Trophoblast cell (in vitro differentiated cells and primary cell): Measurements from ENCODE around the gene MYO1D.

ENCODE experiments used
- DNase-seq, 2 donors: peaks; one replicate each; pipeline ENCODE4 v3.0.0-alpha.2; 2016
- H2AFZ ChIP-seq: 2 replicates; pipeline ENCODE4 v1.6.1; 2013; ENCODE audit warnings: low read length, moderate library complexity, mild to moderate bottlenecking; ENCODE audit not compliant: insufficient read depth, poor library complexity
- H2AK5ac ChIP-seq: 2 replicates; pipeline ENCODE4 v1.6.1; 2013; ENCODE audit warnings: mild to moderate bottlenecking, low read length
- H2BK120ac ChIP-seq: 2 replicates; pipeline ENCODE4 v1.6.1; 2013; ENCODE audit warnings: low read length, mild to moderate bottlenecking, moderate library complexity; ENCODE audit not compliant: insufficient read depth, poor library complexity
- H2BK12ac ChIP-seq: 2 replicates; pipeline ENCODE4 v1.6.1; 2013; ENCODE audit warnings: mild to moderate bottlenecking, low read length, moderate library complexity
- H2BK5ac ChIP-seq: 2 replicates; pipeline ENCODE4 v1.6.1; 2013; ENCODE audit warnings: low read length, low read depth, moderate library complexity, mild to moderate bottlenecking; ENCODE audit not compliant: poor library complexity
- H3K14ac ChIP-seq: 2 replicates; pipeline ENCODE4 v1.6.1; 2013; ENCODE audit warnings: mild to moderate bottlenecking, low read length
- H3K18ac ChIP-seq: 2 replicates; pipeline ENCODE4 v1.6.1; 2013; ENCODE audit warnings: mild to moderate bottlenecking, low read length
- H3K23ac ChIP-seq: 2 replicates; pipeline ENCODE4 v1.6.1; 2013; ENCODE audit warnings: low read length
- H3K27ac ChIP-seq: 2 replicates; pipeline ENCODE4 v1.5.1; 2013; ENCODE audit warnings: low read depth, mild to moderate bottlenecking, inconsistent platforms, low read length, moderate library complexity
- H3K27me3 ChIP-seq: 2 replicates; pipeline ENCODE4 v1.6.1; 2013; ENCODE audit warnings: inconsistent platforms, mild to moderate bottlenecking, low read length, moderate library complexity; ENCODE audit not compliant: insufficient read depth
- H3K36me3 ChIP-seq, 2 experiments: 1 replicate in 1 of 2; 2 replicates in 1 of 2; pipeline ENCODE4 v1.6.1; 2013; ENCODE audit warnings: low read length in 2 of 2, mild to moderate bottlenecking in 2 of 2, moderate library complexity in 1 of 2; ENCODE audit not compliant: insufficient read depth in 2 of 2, control insufficient read depth in 1 of 2
- H3K4ac ChIP-seq: 2 replicates; pipeline ENCODE4 v1.6.1; 2013; ENCODE audit warnings: low read depth, mild to moderate bottlenecking, low read length, moderate library complexity
- H3K4me1 ChIP-seq, 2 experiments: 1 replicate in 1 of 2; 2 replicates in 1 of 2; pipeline ENCODE4 v1.6.1; 2013; ENCODE audit warnings: low read length in 2 of 2, mild to moderate bottlenecking in 2 of 2, moderate library complexity in 1 of 2; ENCODE audit not compliant: insufficient read depth in 2 of 2, control insufficient read depth in 1 of 2
- H3K4me2 ChIP-seq: 2 replicates; pipeline ENCODE4 v1.6.1; 2013; ENCODE audit warnings: inconsistent platforms, mild to moderate bottlenecking, low read length, moderate library complexity
- H3K4me3 ChIP-seq: 2 replicates; pipeline ENCODE4 v1.5.1; 2013; ENCODE audit warnings: mild to moderate bottlenecking, low read depth, low read length, inconsistent platforms
- H3K79me1 ChIP-seq: one replicate; pipeline ENCODE4 v1.6.1; 2013; ENCODE audit warnings: low read length
- H3K79me2 ChIP-seq: 2 replicates; pipeline ENCODE4 v1.6.1; 2013; ENCODE audit warnings: low read length, mild to moderate bottlenecking; ENCODE audit not compliant: control insufficient read depth, insufficient read depth, poor library complexity
- H3K9ac ChIP-seq: 2 replicates; pipeline ENCODE4 v1.6.1; 2013; ENCODE audit warnings: mild to moderate bottlenecking, low read length
- H3K9me3 ChIP-seq: 2 replicates; pipeline ENCODE4 v1.6.1; 2013; ENCODE audit warnings: low read depth, mild to moderate bottlenecking, control low read depth, inconsistent platforms, low read length; ENCODE audit not compliant: insufficient read depth
- H4K12ac ChIP-seq: 2 replicates; pipeline ENCODE4 v1.6.1; 2013; ENCODE audit warnings: low read depth, mild to moderate bottlenecking, low read length, moderate library complexity
- H4K8ac ChIP-seq: 2 replicates; pipeline ENCODE4 v1.6.1; 2013; ENCODE audit warnings: low read depth, mild to moderate bottlenecking, low read length, moderate library complexity
- H4K91ac ChIP-seq: one replicate; pipeline ENCODE4 v1.6.1; 2013; ENCODE audit warnings: low read depth, mild to moderate bottlenecking, low read length, moderate library complexity
- WGBS: extraction: QIAGEN DNeasy Blood & Tissue Kit; methylation state at CpG from one replicate; pipeline ENCODE4 v1.1.7; 2013; ENCODE audit warnings: missing lambda C conversion rate; ENCODE audit not compliant: insufficient read length, insufficient coverage; ENCODE audit errors: extremely low coverage; 5-methylcytosine and 5-hydroxymethylcytosine counted together

Gene MYO1D

GRCh38 chr17:32882029-32882428, 5.1 kb upstream of the MYO1D start:
- peaks cover 0 to 3% of the 10 kb centered on the region in 2 experiments for H3K4me1 ChIP-seq

DNA sequence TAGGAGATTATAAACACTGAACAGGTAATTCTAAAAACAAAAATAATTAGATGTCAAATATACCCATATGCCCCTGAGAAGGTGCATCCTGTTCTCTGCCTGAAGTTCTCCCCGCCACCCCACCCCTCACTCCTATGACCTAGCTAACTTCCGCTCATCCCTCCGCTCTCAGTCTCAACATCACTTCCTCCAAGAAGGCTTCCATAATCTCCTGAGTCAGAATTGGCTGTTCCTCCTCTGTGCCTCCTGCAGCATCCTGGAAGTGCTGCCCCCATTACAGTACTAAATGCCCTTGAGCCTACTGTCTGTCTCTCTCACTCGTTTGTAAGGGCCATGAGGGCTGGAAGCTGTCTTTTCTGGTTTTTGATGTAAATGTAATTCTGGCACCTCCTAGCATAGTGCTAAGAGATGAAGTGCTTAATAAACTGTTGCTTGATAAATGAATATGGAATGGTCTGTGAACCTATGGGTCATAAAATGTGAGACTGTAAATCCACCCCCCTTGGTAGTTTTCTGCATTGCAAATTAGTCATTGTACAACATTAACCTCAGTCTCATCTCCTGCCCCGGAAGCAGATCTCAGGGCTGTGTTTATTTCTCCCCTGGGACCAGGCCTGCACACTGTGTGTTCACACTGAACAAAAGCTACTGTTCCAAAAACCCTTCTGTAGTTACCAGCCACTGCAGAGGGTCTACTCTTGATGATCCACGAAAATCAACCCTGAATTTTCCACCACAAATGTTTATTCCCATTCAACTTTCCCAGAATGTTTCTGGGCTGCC, 3.9 kb upstream of the MYO1D start:
- no CpG with 5 or more reads among the region's 6 CpGs for WGBS
- H4K12ac ChIP-seq, result no peak overlapping the region

More at GRCh38 chr17:32882029-32882428, 5.1 kb upstream of the MYO1D start:
- no peak overlapping the region for H3K23ac ChIP-seq
- H3K27ac ChIP-seq, result no peak overlapping the region
- H2AK5ac ChIP-seq, result no peak overlapping the region
- H3K27me3 ChIP-seq, result no peaks in the 10 kb centered on the region
- H3K4me3 ChIP-seq, result no peak overlapping the region
- no peak overlapping the region for H2AFZ ChIP-seq
- no peak overlapping the region for H4K12ac ChIP-seq
- no peak overlapping the region for H2BK12ac ChIP-seq
- no peak overlapping the region for H4K8ac ChIP-seq
- no peak for DNase-seq
- peak overlapping the region; percentile 9 for H3K9ac ChIP-seq
- H2BK5ac ChIP-seq, result no peak overlapping the region
- H3K79me2 ChIP-seq, result no peaks in the 10 kb centered on the region
- no peak overlapping the region for H3K14ac ChIP-seq
- H3K79me1 ChIP-seq, result no peaks in the 10 kb centered on the region
- no peak overlapping the region for H4K91ac ChIP-seq
- H3K4ac ChIP-seq, result no peak overlapping the region
- H3K4me2 ChIP-seq, result no peak overlapping the region
- H3K18ac ChIP-seq, result no peak overlapping the region
- no peak overlapping the region for H2BK120ac ChIP-seq
- WGBS, result no CpG with 5 or more reads among the region's 6 CpGs
- no peaks in the 10 kb centered on the region for H3K36me3 ChIP-seq
- H3K9me3 ChIP-seq, result no peaks in the 10 kb centered on the region

DNA sequence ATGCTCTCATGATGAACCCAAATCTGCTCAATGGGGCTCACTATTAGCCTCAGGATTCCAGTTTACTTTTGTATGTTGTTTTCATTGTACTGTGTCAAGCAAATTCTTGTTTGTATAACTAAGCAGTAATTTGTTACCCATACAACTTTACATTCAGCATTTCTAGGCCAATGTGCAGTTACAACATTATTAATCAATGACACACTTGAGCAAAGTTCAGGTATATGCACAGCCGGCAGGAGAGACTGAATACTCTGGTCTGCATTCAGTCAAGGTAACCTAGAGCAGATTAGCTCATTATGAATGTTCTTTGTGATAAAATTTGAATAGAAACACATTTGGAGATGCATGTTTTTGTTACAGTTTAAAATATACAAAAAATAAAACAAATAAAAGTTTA, 2.2 kb upstream of the MYO1D start:
- Histone ChIP-seq H3K9ac (no peak overlapping the region), H2BK12ac (no peak overlapping the region), H3K4ac (no peak overlapping the region), H3K27ac (no peak overlapping the region), H3K4me2 (no peak overlapping the region), H4K12ac (no peak overlapping the region), H3K14ac (no peak overlapping the region), H3K36me3 (no peaks in the 10 kb centered on the region), H4K91ac (no peak overlapping the region), H2BK5ac (no peak overlapping the region), H4K8ac (no peak overlapping the region), H3K79me2 (peaks cover 4% of the 10 kb centered on the region), H3K4me1 (peaks cover 0 to 3% of the 10 kb centered on the region in 2 experiments), H3K9me3 (no peaks in the 10 kb centered on the region), H3K18ac (no peak overlapping the region), H2BK120ac (no peak overlapping the region), H3K4me3 (no peak overlapping the region), H3K27me3 (no peaks in the 10 kb centered on the region), H3K79me1 (peaks cover 6% of the 10 kb centered on the region), H2AFZ (no peak overlapping the region), H3K23ac (no peak overlapping the region), H2AK5ac (no peak overlapping the region)
- no CpG with 5 or more reads among the region's 1 CpG for WGBS
- no peak for DNase-seq

More for the DNA sequence above, 3.9 kb upstream of the MYO1D start:
- Histone ChIP-seq H3K4ac (no peak overlapping the region), H3K79me2 (peaks cover 4% of the 10 kb centered on the region), H3K9ac (no peak overlapping the region), H3K79me1 (peaks cover 6% of the 10 kb centered on the region), H3K4me2 (no peak overlapping the region), H2BK120ac (no peak overlapping the region), H2BK12ac (no peak overlapping the region), H2BK5ac (no peak overlapping the region), H4K8ac (no peak overlapping the region), H3K27me3 (no peaks in the 10 kb centered on the region), H2AK5ac (no peak overlapping the region), H2AFZ (no peak overlapping the region), H3K4me1 (peaks cover 0 to 3% of the 10 kb centered on the region in 2 experiments), H4K91ac (no peak overlapping the region), H3K18ac (no peak overlapping the region), H3K23ac (no peak overlapping the region), H3K36me3 (no peaks in the 10 kb centered on the region), H3K4me3 (no peak overlapping the region), H3K9me3 (no peaks in the 10 kb centered on the region), H3K14ac (no peak overlapping the region), H3K27ac (no peak overlapping the region)
- no peak for DNase-seq

GRCh38 chr17:32878211-32878610, 1.3 kb upstream of the MYO1D start:
- Histone ChIP-seq H3K36me3 (peaks cover 0 to 1% of the 10 kb centered on the region in 2 experiments), H3K27ac (no peak overlapping the region), H2AK5ac (no peak overlapping the region), H3K27me3 (no peaks in the 10 kb centered on the region), H3K9me3 (no peaks in the 10 kb centered on the region), H2BK120ac (no peak overlapping the region), H4K91ac (no peak overlapping the region), H3K4me2 (no peak overlapping the region), H3K23ac (no peak overlapping the region), H3K79me1 (peaks cover 6% of the 10 kb centered on the region), H3K4ac (no peak overlapping the region), H2BK5ac (no peak overlapping the region), H3K9ac (no peak overlapping the region), H2AFZ (no peak overlapping the region), H4K8ac (no peak overlapping the region), H3K18ac (no peak overlapping the region), H3K14ac (no peak overlapping the region), H3K79me2 (peaks cover 4% of the 10 kb centered on the region), H3K4me1 (peaks cover 0 to 8% of the 10 kb centered on the region in 2 experiments), H3K4me3 (no peak overlapping the region), H2BK12ac (no peak overlapping the region), H4K12ac (no peak overlapping the region)
- no peak for DNase-seq
- no CpG with 5 or more reads among the region's 3 CpGs for WGBS
